Heart left ventricle (tissue), 13 donors: Measurements from ENCODE around the gene CDC42EP1.

Experiments
- CTCF ChIP-seq, 12 donors: fragments of 200-600 bp; sonication (generic) in 4 of 12; IDR thresholded peaks; one replicate each; pipeline versions ENCODE4 v1.5.0 to v1.8.0; 2018 to 2022; ENCODE audit warnings: antibody characterized with exemption in 12 of 12, mild to moderate bottlenecking in 5 of 12
- POLR2A ChIP-seq, 2 donors: fragments of 450-650 bp; IDR thresholded peaks; one replicate each; pipeline ENCODE4 v1.6.1; 2017; ENCODE audit warnings: antibody characterized with exemption in 2 of 2, mild to moderate bottlenecking in 2 of 2, moderate library complexity in 2 of 2
- donor health status: ischemic (EF 13 %, LVEDD 7.1; RV severe dilation, severe dysfunction).
- donor health status: DM: no; HTN: yes; CAD: no.
- donor health status: DM: no; HTN: no; CAD: no.
- donor health status: ischemic (EF 25% LVEDD 6.9; RV normal size, moderate dysfunction).
- donor health status: ischemic (EF 25% LVEDD 5.7; RV mildly dilated, moderate dysfunction).
- donor health status: ischemic (EF 35%, LVEDD 5.7; RV mildly dilated, moderate dysfunction).
- donor health status: nonischemic (EF 11% LVEDD 7.7; RV severe dilation, severe dysfunction).
- donor health status: DM: yes; HTN: yes; CAD: no.
- donor health status: PGD.
- donor health status: ischemic (EF 29% LVEDD 5.4; RV normal size, mild dysfunction).
- donor health status: nonischemic (EF 23%, LVEDD 6.1; RV moderate dilation, normal function).

DNA sequence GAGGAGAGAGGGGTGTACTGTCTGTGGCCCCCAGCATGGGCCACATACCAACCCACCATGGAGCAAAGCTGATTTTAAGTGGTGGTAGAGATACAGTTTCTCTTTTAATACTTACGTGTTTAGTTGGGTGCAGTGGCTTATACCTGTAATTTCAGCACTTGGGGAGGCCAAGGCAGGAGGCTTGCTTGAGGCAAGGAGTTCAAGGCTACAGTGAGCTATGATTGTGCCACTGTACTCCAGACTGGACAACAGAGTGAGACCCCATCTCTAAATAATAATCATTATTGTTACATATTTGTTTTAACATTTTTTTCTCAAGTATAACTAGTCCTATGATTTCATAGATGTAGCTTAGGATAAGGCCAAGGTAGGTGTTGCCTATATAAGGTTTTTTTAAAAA is 57.2 kb downstream of the CDC42EP1 start:
- TF ChIP-seq CTCF (IDR thresholded peaks at IDR 0.05) (no peak), POLR2A (IDR thresholded peaks at IDR 0.05) (no peak)
